ENCODE measurements around the gene TSNAXIP1.

The TSNAXIP1 gene

DNA sequence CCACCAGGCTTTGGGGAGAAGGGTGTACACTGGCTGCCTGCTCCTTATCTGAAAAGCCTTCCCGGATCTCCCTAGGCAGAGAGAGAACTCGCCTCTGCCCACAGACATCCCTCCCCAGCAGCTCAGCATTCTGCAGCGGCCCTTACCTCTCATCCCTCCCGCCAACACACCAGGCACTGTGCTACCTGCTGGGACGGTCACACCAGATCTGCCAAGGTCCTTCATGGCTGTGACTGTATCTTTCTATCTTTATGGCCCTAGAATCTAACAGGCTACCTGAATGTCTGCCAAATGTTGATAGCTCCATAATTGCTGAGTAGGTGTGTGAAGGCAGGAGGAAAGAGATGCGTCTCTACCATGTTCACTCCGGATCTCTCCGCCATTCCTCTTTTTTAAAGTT is 7.9 kb downstream of the TSNAXIP1 start:
- H3K4me3 ChIP-seq (ENCODE audit: low read depth, low read length), result no peak overlapping the region
- no peaks in the 10 kb centered on the region for H3K36me3 ChIP-seq (ENCODE audit: control insufficient read depth in 2 of 2, insufficient read depth in 1 of 2, low read length in 2 of 2)
- POLR2A ChIA-PET, result interaction anchor here (0.7 to 1.0 kb wide), 2 partner anchors 8 to 32 kb away, joined by 3 to 5 read pairs; partner anchors contain the start of genes NUTF2, RANBP10 and TSNAXIP1
- H3K4me1 ChIP-seq (ENCODE audit: control insufficient read depth, insufficient read depth, low read length), result no peaks in the 10 kb centered on the region
- no peaks in the 10 kb centered on the region for H3K9me3 ChIP-seq (ENCODE audit: control insufficient read depth, insufficient read depth, low read depth, low read length)
- H3K27ac ChIP-seq (ENCODE audit: extremely low read depth, low read depth, low read length), result no peak overlapping the region
- TF ChIP-seq ZNF335 (tag by site-specific recombination; conservative IDR thresholded peaks at IDR 0.05) (peak; percentile 68), ZEB2 (tag by site-specific recombination; IDR thresholded peaks at IDR 0.05) (no peak), GLIS2 (tag by site-specific recombination; IDR thresholded peaks at IDR 0.05) (no peak), ZNF18 (tag by site-specific recombination; IDR thresholded peaks at IDR 0.05) (peak; percentile 54), PRDM10 (tag by site-specific recombination; IDR thresholded peaks at IDR 0.05) (0 out of 2 replicates have a peak, but pooled peaks have one; percentile 15), EGR2 (tag by site-specific recombination; IDR thresholded peaks at IDR 0.05; ENCODE audit: low read depth) (peak; percentile 81), ZFHX2 (tag by site-specific recombination; conservative IDR thresholded peaks at IDR 0.05) (peak; percentile 82), ZIC2 (tag by site-specific recombination; IDR thresholded peaks at IDR 0.05) (peak; percentile 83), TRIM28 (IDR thresholded peaks at IDR 0.05; ENCODE audit: borderline replicate concordance, low read length) (no peak), SCRT2 (tag by site-specific recombination; IDR thresholded peaks at IDR 0.05) (peak; percentile 62), OSR2 (tag by site-specific recombination; IDR thresholded peaks at IDR 0.05) (peak; percentile 18; the same call in 1 of the 2 replicates), ZBTB21 (tag by site-specific recombination; IDR thresholded peaks at IDR 0.05) (no peak), ZNF670 (tag by site-specific recombination; IDR thresholded peaks at IDR 0.05; ENCODE audit: low read depth) (no peak), SCRT1 (tag by site-specific recombination; IDR thresholded peaks at IDR 0.05; ENCODE audit: borderline replicate concordance) (peak; percentile 54; the same call in 1 of the 2 replicates)
- CTCF ChIA-PET, result interaction anchor here (0.6 to 3.4 kb wide), 14 partner anchors 12 to 293 kb away, joined by 3 to 40 read pairs (median 4); partner anchors contain the start of genes CENPT, CTRL and EDC4

DNA sequence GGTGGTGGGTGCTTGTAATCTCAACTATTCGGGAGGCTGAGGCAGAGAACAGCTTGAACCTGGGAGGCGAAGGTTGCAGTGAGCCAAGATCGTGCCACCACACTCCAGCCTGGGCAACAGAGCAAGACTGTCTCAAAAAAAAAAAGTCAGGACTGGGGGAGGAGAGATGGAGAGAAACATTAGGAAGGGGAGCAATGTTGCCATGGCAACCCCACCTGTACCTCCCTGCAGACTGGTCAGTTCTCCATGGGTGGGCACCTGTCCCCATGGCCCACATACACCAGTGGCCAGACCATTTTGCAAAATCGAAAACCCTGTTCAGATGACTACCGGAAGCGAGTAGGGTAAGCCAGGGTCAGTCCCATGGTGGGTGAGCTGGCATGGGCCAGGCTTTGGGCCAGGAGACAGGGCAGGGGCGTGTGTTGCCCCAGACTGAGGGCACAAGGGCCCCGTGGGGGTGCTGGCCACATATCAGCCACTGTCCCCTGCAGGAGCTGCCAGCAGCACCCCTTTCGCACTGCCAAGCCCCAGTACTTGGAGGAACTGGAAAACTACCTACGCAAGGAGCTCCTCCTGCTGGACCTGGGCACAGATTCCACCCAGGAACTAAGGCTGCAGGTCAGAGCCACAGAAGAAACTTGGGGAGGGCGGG is 14.0 kb downstream of the TSNAXIP1 start:
- H3K36me3 ChIP-seq (ENCODE audit: control insufficient read depth in 2 of 2, insufficient read depth in 1 of 2, low read length in 2 of 2), result peaks cover 0 to 3% of the 10 kb centered on the region in 2 experiments; a peak in 1 of 3 replicates
- no peak overlapping the region for H3K4me3 ChIP-seq (ENCODE audit: low read depth, low read length)
- H3K27ac ChIP-seq (ENCODE audit: extremely low read depth, low read depth, low read length), result no peak overlapping the region
- H3K4me1 ChIP-seq (ENCODE audit: control insufficient read depth, insufficient read depth, low read length), result no peaks in the 10 kb centered on the region
- TF ChIP-seq ZNF571 (tag by site-specific recombination; IDR thresholded peaks at IDR 0.05) (no peak), ZNF677 (tag by site-specific recombination; IDR thresholded peaks at IDR 0.05) (no peak), KLF1 (tag by site-specific recombination; IDR thresholded peaks at IDR 0.05) (no peak), ZNF324 (tag by site-specific recombination; IDR thresholded peaks at IDR 0.05) (no peak), REPIN1 (tag by site-specific recombination; IDR thresholded peaks at IDR 0.05; ENCODE audit: low read depth) (no peak), YY1 (tag by site-specific recombination; IDR thresholded peaks at IDR 0.05) (no peak), ZNF621 (tag by site-specific recombination; IDR thresholded peaks at IDR 0.05) (no peak), ZBTB21 (tag by site-specific recombination; IDR thresholded peaks at IDR 0.05) (no peak)
- no peaks in the 10 kb centered on the region for H3K9me3 ChIP-seq (ENCODE audit: control insufficient read depth, insufficient read depth, low read depth, low read length)
- CTCF ChIA-PET, result interaction anchor here (1.1 kb wide), 2 partner anchors 44 to 507 kb away, joined by 3 read pairs; no protein-coding TSS in a partner anchor
- POLR2A ChIA-PET, result interaction anchor here (1.2 kb wide), 1 partner anchor 14 kb away, joined by 4 read pairs; the partner anchor contains the start of genes RANBP10 and TSNAXIP1

Measured in HEK293 (cell line).